NOMO-1 treated with DMSO at 0.1 percent for 48 hours (cell line): ENCODE measurements around the gene AGFG1.

Source experiments
- DNase-seq: peaks from one replicate; lab custom pipeline; 2025; ENCODE audit not compliant: unreplicated experiment; lab: John Stamatoyannopoulos, UW

The AGFG1 gene

DNA sequence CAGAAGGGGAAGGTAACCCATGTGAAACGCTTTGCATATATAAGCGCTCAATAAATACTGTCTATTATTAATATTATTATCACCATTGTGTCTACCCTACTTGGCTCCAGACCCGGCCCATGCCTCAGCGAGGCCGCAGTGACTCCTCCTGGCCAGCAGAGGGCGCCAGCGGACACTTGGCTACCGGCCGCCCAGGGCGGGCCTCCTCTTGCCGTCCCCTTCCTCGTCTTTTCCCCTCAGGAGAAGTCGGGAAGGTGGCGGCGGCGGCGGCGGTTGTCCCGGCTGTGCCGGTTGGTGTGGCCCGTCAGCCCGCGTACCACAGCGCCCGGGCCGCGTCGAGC, at the start of gene AGFG1:
AGFG1 (plus strand) TSS at position 233 of the 341 bp plus-strand sequence. CDS start 266 bp downstream, outside the sequence.
- peak; percentile 55 for DNase-seq

GRCh38 chr2:227423656-227424499, 48.1 kb upstream of the AGFG1 start:
- no peak for DNase-seq

GRCh38 chr2:227428731-227429285, 43.1 kb upstream of the AGFG1 start:
- no peak for DNase-seq

DNA sequence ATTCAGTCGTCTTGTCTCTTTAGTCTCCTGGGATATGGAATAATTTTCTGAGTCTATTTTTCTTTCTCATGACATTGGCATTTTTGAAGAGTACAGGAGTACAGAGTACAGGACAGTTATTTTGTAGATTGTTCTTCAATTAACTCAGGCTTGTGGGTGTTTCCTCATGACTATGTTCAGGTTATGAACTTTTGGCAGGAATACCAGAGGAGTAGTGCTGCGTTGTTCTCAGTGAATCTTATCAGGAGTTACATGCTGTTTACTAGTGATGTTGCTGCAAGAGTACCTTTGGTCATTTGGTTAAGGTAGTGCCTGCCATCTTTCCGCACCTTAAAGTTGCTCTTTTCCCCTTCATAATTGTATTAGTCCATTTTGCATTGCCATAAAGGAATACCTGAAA, 41.3 kb upstream of the AGFG1 start:
- DNase-seq, result no peak

DNA sequence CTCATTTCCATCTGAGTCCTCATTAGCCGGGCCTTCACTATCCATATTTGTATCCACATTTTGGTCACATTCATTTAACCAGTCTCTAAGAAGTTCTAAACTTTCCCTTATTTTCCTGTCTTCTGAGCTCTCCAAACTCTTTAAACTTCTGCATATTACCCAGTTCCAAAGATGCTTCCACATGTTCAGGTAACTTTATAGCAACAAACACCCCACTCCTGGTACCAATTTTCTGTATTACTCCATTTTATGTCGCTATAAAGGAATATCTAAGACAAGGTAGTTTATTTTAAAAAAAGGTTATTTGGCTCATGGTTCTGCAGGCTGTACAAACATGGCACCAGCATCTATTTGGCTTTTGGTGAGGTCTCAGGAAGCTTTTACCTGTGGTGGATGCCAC, 38.8 kb upstream of the AGFG1 start:
- no peak for DNase-seq

DNA sequence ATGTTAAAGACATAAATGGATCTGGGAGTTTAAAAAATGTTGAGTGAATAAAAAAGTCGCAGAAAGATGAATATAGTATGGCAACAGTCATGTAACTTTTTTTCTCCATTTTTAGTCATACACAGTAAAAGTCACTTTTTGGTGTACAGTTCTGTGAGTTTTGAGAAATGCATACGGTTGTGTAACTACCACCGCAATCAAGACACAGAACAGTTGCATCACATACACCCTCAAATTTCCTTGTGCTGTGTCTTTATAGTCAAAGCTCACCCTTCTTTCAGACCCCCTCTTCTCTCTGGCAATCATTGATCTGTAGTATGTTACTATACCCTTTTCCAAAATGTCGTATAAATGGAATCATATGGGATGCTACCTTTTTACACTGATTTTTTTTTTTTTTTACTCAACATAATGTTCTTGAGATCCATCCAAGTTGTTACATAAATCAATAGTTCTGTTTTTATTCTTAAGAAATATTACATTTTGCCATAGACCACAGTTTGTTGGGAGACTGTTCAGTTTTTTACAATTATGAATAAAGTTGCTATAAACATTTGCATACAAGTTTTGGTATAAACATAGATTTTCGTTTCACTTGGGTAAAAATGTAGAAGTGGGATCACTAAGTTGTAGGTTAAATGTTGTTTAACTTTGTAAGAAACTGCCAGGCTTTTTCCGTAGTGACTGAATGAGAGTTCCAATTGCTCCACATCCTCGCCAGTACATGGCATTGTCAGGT, 35.4 kb upstream of the AGFG1 start:
- DNase-seq, result peak; percentile 78

DNA sequence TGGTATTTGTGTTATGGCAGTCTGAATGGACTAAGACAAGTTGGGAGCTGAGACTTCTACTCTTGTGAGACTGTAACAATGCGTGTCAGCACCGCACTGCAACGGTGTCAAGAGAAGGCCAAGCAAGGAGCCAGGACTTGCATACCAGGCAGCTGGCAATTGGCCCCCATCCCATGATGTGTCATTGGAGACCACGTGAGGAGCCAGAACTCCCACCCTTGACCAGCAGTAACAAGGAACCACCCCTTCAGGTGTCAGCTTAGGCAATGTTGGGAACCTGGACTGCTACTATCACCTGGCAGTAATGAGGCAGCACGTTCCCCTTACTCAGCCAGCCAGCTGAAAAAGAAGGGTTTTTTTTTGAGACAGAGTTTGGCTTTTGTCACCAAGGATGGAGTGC, 32.7 kb upstream of the AGFG1 start:
- DNase-seq, result no peak

DNA sequence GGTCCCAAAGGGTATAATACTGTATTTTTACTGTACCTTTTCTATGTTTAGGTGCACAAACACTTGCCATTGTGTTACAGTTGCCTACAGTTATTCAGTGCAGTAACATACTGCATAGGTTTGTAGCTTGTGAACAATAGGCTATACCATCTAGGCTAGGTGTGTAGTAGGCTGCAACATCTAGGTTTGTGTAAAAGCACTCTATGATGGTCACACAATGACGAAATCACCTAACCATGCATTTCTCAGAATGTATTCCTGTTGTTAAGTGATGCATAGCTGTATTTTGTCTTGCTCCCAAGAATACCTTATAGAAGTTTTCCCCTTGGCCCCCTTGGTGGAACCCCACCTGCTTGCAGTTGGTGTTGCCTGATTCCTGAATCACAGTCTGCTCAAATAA, 29.3 kb upstream of the AGFG1 start:
- no peak for DNase-seq

DNA sequence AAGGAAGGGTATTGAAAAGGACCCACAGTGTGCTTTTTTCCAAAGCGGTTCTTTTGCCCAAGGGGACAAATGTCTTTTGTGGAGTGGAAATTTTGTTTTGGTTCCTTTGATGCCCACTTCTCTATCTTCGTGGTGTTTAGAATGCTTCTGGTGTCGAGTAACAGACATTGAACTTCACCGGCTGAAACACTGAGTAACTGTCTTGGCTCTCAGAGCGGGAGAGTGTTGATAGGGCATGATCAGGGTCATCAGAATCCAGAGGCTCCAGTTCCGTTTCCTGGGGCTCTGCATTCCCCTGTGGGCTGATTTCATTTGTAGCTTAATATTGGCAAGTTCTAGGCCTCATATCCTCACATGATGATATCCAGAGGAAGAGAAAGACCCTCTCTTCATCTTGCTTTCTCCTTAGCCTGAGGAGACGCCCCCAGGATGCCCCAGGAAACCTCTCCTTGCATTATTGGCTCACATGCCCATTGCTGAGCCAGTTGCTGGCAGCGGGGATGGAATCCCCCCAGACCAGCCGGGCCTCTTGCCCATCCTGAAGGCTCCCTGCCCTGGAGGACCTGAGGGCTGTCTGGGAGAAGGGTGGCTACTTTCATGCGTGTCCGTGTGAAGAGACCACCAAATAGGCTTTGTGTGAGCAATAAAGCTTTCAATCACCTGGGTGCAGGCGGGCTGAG, 27.9 kb upstream of the AGFG1 start:
- no peak for DNase-seq

DNA sequence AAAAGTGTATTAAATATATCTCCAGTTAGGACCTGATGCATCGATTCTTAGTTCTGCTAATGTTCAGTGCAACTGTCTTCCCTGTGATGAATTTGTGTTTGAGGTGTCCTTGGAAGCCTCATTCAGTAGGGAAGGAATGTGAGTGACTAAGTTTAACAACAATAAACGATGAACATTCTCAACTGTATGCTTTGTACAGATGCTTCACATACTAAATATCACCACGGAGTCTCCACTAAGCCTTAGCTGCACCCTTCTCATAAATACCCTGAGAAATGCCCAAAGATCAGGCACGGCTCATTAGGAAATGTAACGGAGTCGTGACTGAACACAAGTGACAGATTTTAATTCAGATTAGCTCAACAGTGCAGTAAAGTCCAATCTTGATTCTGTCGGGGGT, 24.4 kb upstream of the AGFG1 start:
- DNase-seq, result no peak

- DNase-seq, result peak; percentile 58
Measured at GRCh38 chr2:227450311-227450841, 21.6 kb upstream of the AGFG1 start.

DNA sequence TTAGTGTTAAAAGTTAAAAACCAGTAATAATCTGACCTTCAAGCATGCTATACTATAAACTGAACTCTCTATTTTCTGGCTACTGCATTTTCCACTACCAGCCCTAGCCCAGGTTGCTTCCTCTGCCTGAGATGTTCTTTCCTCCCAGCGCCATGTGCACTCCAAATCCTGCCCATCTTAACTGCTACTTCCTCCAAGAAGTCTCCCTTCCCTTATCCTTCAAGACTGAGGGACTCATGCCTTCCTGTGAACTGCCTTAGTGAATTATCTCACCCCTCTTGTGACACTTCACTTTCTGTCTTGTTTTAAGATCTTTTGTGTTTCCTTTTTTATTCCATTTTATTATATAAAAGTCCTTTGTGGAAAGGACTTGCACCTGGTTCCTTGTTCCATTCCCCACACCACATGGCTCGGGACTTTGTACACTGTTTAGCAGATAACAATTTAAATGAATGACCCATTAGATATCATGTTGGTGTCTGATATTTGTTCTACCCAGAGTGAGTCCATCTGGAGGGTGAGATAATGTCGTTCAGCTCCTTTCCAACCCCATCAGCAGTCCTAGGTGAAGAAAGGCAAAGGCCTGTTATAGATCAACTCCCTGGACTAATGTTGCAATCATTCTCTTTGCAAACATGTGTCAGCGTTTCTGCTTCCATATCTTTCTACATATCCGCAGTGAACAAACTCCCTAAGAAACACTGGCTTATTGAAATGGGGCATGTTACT, 20.9 kb upstream of the AGFG1 start:
- peak; percentile 82 for DNase-seq

GRCh38 chr2:227451655-227451992, 20.3 kb upstream of the AGFG1 start:
- no peak for DNase-seq

- no peak for DNase-seq
Measured at GRCh38 chr2:227453810-227454209, 18.1 kb upstream of the AGFG1 start.

- DNase-seq, result no peak
Measured at GRCh38 chr2:227454323-227454860, 17.6 kb upstream of the AGFG1 start.

GRCh38 chr2:227455200-227455599, 16.8 kb upstream of the AGFG1 start:
- no peak for DNase-seq

DNA sequence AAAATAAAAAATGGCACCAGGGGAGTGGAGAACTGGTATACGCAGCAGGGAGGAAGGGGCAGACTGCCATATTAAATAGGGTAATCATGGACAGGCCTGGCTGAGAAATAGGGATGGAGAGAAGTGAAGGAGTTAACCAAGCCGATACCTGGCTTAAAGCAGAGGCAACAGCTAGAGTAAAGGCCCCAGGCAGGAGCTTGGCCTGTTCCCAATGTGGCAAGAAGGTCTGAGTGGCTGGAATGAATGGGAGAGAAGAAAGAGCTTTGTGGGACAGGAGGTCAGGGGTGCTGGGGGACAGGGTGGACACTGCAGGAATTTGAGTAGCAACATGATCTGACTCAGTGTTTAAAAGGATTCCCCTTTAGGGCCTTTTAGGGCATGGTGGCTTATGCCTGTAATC, 15.9 kb upstream of the AGFG1 start:
- DNase-seq, result no peak

GRCh38 chr2:227456772-227457171, 15.2 kb upstream of the AGFG1 start:
- no peak for DNase-seq

GRCh38 chr2:227460070-227460485, 11.9 kb upstream of the AGFG1 start:
- peak; percentile 77 for DNase-seq

GRCh38 chr2:227460833-227461232, 11.1 kb upstream of the AGFG1 start:
- DNase-seq, result no peak
